SW 1271 (cell line): ENCODE data around the gene CORO7.
"Not testable (repeated sequence)": the region's sequence is repeated elsewhere in the genome, so short reads cannot be mapped to it uniquely, and the experiment has no call there.

ENCODE experiments used
- DNase-seq, 2 experiments: peaks; one replicate each; lab custom pipeline; 2025; lab: John Stamatoyannopoulos, UW

CORO7 gene

GRCh38 chr16:4338125-4338582 is 78.2 kb downstream of the CORO7 start:
- DNase-seq = no peak

DNA sequence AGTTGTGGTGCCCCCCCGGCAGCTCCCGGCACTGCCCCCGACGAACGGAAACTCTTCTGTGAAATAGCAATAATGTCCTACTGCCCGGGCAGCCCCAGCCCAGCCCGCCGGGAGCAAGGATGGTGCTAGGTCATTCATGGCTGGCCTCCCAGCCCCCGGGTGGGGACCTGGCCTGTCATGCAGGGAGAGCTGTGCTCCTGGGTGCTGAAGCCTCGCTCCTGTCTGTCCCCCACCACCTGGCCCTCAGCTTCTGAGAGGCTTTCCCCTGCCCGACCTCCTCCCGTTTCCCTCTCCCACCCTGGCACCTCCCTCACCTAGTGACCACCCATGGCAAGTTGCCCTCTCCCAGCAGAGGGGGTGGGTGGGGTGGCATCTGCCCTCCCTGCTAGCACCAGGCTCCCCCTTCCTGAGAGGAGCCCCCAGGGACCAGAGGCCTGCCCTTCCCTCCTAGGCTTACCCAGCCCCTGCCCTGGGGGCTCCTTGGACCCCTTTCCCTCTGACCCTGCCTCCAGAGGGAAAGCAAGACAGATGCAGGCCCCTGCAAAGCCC is 78.8 kb downstream of the CORO7 start:
- DNase-seq = no peak

DNA sequence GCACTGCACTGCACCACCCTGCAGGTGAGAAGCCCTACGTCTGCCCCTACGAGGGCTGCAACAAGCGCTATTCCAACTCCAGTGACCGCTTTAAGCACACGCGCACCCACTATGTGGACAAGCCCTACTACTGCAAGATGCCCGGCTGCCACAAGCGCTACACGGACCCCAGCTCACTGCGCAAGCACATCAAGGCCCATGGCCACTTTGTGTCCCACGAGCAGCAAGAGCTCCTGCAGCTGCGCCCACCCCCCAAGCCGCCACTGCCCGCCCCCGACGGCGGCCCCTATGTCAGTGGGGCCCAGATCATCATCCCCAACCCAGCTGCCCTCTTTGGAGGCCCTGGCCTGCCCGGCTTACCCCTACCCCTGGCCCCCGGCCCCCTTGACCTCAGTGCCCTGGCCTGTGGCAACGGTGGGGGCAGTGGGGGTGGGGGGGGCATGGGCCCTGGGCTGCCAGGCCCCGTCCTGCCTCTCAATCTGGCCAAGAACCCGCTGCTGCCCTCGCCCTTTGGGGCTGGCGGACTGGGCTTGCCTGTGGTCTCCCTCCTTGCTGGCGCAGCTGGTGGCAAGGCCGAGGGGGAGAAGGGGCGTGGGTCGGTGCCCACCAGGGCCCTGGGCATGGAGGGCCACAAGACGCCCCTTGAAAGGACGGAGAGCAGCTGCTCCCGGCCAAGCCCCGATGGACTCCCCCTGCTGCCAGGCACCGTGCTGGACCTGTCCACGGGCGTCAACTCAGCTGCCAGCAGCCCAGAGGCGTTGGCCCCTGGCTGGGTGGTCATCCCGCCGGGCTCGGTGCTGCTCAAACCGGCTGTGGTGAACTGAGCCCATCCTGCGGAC is 79.5 kb downstream of the CORO7 start:
- DNase-seq = no peak

- DNase-seq = no peak
Measured at GRCh38 chr16:4334724-4335495, 81.5 kb downstream of the CORO7 start.

- not testable (repeated sequence) for DNase-seq
Measured at GRCh38 chr16:4333714-4334113, 82.7 kb downstream of the CORO7 start.

- no peak for DNase-seq
Measured at GRCh38 chr16:4333308-4333638, 83.1 kb downstream of the CORO7 start.

GRCh38 chr16:4332623-4333307 is 83.6 kb downstream of the CORO7 start:
- no peak for DNase-seq

DNA sequence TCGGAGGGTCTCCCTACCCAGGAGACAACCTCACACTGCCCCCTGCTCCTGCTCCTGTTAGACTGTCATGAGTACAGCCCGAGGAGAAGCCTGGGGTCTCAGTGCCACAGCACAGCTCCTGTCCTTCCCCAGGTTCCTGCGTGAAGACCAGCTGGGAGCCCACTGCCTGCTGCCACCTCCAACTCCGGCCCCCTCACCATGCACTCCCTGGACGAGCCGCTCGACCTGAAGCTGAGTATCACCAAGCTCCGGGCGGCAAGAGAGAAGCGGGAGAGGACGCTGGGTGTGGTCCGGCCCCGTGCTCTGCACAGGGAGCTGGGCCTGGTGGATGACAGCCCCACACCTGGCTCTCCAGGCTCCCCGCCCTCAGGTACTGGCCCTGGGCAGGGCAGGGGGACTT is 84.3 kb downstream of the CORO7 start:
- DNase-seq = no peak

DNA sequence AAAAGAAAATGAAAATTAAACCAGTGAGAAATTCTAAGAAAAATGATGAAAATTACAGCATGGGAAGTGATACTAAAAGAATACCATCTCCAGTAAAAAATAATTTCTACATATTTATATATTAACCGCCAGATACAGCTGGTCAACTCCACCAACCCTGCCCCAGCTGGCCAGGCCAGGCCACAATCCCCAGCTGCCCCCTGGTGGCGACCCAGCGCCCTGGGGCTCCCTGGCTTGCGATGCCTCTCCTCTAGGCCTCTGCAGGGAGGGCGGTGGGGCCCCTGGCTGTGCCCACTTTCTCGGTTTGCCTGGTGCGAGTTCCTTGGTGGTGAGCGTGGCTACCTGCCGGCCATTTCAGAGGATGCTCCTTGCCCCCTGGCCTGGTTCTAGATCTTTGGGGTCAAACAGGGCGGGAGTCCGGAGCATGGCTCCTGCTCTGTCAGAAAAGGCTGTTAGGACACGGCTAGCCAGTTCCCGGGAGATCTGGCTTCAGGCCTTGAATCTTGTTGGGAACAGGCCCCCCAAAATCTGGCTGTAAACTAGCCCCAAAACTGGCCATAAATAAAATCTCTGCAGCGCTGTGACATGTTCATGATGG is 86.0 kb downstream of the CORO7 start:
- peak in 1 of 2 experiments; percentile 41 for DNase-seq

- DNase-seq = peak in 1 of 2 experiments; percentile 11
Measured at GRCh38 chr16:4328782-4329775, 87.3 kb downstream of the CORO7 start.

GRCh38 chr16:4328046-4328781 is 88.2 kb downstream of the CORO7 start:
- no peak for DNase-seq

- DNase-seq = no peak
Measured at GRCh38 chr16:4327386-4328045, 88.9 kb downstream of the CORO7 start.

DNA sequence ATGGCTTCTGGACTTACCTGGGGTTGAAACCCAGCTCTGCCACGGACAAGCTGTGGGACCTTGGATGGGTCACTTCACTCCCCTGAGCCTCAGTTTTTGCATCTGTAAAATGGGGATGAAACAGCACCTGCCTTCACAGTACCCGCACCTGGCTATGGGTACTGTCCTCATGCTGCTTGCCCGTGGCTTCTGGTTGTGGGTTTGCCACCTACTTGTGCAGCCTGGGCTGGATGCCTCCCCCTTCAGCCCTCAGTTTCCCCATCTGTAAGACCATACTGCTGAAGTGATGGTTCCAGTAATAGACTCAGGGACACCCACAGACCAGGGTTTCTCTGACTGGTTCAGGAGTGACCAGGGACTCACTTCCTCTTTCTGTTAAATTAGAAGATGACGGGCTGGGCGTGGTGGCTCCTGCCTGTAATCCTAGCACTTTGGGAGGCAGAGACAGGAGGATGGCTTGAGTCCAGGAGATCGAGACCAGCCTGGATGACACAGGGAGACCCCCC is 91.1 kb downstream of the CORO7 start:
- no peak for DNase-seq

DNA sequence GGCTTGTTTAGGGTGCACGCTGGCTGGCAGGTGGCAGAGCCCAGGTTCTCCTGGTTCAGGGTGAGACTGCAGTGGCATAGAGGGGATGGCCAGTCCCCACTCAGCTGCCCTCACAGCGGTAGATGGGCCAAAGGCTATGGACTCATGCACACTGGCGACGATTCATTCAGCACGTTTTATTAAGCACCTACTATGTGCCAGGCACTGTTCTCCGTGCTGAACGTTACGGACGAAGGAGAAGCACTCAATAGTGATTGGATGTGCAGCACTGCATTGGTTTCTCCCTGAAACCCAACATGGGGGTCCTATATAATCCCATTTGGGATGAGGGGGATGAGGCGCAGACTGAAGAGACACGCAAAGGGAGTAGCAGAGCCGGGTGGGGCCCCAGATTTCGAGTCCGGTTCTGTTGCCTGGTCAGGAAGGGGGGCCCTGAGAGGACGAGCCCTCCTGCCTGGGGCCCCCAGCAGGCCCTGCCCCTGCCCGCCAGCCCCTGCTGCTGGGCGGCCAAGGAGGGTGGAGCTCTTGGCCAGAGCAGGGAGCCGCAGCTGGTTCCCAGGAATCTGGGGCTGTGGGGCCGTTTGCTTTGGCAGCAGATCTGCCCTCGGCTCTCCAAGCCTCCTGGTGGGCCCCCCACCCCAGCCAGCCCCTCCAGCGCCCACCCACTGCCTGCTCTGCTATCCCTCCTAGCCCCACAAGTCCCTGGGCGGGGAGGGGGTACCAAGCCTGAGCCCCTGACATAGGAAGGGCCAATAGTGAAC is 91.7 kb downstream of the CORO7 start:
- DNase-seq = no peak

DNA sequence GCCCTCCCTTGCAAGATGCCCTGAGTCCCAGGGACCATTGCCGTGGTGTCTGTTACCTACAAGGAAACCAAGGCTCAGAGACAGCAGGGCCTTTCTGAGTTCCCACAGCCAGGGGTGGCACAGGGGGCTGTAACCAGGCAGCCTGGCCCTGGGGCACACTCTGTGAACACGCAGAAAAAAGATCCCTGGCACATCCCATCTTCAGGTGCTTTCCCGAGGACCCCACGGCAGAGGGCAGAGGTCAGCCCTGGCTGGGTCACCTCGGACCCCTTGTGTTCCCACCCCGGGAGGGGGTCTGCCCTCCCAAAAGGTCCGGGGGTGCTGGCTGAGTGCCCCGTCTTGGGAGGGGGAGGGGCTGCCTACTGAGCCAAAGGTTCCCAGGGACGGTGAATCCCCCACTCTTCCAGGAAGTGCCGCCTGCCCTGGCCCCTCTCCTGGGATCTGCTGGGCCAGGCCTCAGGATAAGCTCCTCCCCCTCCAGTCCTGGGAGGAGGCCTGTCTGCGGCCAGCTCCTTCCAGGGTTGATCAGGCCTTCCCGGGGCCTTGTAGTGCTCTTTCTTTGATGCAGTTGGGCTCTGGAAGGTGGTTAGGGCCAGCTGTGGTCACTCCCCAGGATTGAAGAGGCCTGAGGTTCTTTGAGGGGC is 92.4 kb downstream of the CORO7 start:
- DNase-seq = peak in 1 of 2 experiments; percentile 7

GRCh38 chr16:4323071-4323844 is 93.1 kb downstream of the CORO7 start:
- no peak for DNase-seq
